GM18511 (cell line): ENCODE data around the gene TCTN1.
"Not testable (repeated sequence)": the region's sequence is repeated elsewhere in the genome, so short reads cannot be mapped to it uniquely, and the experiment has no call there.

Source experiments
- ATAC-seq: cut with Tn5 transposase; IDR thresholded peaks from one replicate; pipeline ENCODE4 v1.9.1; 2021; ENCODE audit warnings: mild to moderate bottlenecking, moderate library complexity; ENCODE audit not compliant: unreplicated experiment

TCTN1 gene

GRCh38 chr12:110635055-110635454, 21.1 kb downstream of the TCTN1 start:
- no peak for ATAC-seq

GRCh38 chr12:110636516-110636915, 22.6 kb downstream of the TCTN1 start:
- ATAC-seq = no peak

DNA sequence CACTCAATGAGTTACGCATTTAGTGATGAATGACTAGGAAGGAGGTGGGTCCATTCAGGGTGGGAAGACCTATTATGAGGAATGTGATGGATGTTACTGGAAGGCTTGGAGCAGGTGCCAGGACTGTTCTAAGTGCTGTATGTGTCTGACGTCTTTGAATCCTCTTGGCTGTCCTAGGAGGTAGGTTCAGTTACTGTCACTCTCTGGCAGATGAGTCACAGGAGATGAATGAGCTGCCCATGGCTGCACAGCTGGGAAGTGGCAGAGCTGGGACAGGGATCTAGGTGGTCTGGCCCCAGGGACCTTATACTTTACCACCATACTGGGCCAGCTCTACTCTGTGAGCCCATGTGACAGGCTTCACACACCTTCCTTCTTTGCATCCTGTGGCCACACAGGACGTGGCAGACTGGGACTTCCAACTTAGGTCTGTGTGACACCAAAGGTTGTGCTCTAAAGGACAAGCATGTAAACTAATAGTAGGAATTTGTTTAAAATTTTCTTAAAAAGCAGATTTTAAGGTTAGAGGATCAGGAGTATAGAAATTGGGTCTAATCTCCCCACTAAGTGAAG, 24.0 kb downstream of the TCTN1 start:
- no peak for ATAC-seq

- no peak for ATAC-seq
Observed at GRCh38 chr12:110638796-110639195, 24.9 kb downstream of the TCTN1 start.

DNA sequence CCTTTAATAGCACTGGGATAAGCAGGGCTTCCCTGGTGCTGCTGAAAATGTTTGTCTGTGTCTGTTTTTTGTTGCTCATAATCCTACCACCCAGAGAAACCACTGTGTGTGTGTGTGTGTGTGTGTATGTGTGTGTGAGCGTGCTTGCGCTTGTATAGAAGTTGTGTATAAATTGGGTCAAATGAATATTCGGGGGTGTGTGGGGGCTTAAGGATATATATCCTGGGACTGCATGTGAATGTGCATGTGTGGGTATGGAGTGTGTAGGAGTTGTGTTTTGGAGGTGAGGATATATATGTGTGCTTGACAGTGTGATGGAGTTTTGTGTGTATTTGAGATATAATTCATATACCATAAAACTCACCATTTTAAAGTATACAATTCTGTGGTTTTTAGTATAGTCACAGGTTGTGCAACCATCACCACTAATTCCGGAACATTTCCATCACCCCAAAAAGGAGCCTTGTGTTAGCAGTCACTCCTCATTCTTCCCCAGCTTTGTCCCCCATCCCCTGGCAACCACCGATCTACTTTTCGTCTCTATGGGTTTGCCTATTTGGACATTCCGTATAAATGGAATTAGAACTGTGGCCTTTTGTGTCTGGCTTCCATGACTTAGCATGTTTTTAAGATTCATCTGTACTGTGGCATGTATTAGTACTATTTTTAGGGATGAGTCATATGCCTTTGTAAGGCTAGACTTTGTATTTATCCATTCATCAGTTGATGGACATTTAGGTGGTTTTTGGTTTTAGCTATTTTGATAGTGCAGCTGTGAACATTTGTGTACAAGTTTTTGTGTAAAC, 25.6 kb downstream of the TCTN1 start:
- no peak for ATAC-seq

GRCh38 chr12:110640275-110641025, 26.5 kb downstream of the TCTN1 start:
- no peak for ATAC-seq

- no peak for ATAC-seq
Observed at GRCh38 chr12:110641521-110641920, 27.6 kb downstream of the TCTN1 start.

DNA sequence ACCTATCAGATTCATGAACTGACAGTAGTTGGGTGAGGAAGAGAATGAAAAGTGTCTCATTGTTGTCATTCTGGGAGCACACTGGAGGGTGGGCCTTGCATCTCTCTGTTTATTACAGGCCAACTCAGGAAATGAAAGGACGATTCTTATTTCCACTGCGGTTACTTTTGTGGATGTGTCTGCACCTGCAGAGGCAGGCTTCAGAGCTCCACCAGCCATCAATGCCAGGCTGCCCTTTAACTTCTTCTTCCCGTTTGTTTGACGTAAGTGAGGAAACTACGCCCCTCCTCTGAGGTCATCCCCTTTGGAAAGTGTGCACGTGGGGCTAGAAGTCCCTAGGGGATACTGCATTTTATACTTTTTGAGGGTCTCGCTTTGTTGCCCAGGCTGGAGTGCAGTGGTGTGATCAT, 33.7 kb downstream of the TCTN1 start:
- peak; percentile 86 for ATAC-seq

GRCh38 chr12:110649341-110649847, 35.5 kb downstream of the TCTN1 start:
- ATAC-seq = no peak

DNA sequence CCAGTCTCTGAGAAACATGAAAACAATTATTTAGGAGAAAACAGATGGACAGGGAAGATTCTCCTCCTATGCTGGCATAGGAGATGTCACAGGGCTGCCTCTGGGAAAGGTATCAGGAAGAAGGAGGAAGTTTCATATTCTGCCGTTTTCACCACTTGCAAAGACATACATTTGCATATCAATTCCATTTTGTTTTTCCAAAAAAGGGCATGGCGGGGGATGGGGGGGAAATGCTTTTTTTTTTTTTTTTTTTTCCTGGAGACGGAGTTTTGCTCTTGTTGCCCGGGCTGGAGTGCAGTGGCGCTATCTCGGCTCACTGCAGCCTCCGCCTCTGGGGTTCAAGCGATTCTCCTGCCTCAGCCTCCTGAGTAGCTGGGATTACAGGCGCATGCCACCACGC, 40.3 kb downstream of the TCTN1 start:
- ATAC-seq = not testable (repeated sequence)

- no peak for ATAC-seq
Observed at GRCh38 chr12:110656071-110656655, 42.2 kb downstream of the TCTN1 start.

DNA sequence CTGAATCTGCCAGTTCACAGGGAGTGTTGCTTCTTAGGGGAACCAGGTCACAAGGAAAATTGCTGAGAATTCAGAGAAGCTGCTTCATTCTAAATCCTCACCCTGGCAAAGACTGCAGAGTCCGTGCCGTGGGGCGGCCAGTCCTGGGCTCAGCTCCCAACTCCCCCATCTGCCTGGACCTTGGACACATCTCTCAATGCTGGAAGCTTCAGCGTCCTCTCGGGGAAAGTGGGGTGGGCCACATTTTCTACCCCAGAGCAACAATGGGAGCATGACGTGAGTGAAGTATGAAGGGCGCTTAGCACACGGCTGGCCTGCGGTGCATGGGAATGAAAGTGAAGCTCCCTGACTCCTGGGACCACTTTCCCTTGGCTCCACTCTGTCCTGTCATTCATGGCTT, 43.8 kb downstream of the TCTN1 start:
- ATAC-seq = no peak

GRCh38 chr12:110658242-110658641, 44.3 kb downstream of the TCTN1 start:
- no peak for ATAC-seq

DNA sequence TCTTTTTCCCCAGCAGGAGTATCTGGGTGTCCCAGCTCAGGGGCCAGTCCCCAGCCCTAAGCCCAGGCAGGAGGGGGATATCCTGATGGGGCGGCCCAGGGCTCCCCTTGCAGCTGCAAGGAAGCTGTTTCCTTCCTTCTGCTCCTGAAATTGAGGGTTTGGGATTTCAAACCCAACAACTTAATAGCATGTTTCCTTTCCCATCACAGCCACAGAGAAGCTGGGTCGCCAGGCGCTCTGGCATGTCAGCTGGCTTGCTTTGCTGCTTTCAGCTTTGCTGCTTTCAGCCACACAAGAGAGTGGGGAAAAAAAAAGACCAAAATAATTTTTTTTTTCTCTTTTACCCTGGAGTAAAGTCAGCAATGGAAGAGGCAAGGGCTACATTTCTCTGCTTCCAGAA, 44.9 kb downstream of the TCTN1 start:
- no peak for ATAC-seq

- peak; percentile 92 for ATAC-seq
Observed at GRCh38 chr12:110661337-110661972, 47.5 kb downstream of the TCTN1 start.

DNA sequence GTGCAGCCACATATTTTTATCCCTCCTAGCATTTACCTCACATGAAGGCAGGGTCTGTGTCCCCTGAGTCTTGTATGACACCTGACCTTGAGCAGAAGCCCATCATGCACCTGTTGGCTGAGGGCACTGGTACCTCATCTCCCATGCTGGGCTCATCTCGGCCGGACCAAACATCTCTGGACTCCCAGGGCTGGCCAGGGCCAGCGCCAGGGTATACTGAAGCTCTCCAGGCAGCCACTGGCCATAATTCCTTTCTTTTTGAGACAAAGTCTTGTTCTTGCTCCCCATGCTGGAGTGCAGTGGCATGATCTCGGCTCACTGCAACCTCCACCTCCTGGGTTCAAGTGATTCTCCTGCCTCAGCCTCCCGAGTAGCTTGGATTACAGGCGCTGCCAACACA, 53.0 kb downstream of the TCTN1 start:
- ATAC-seq = no peak

- no peak for ATAC-seq
Observed at GRCh38 chr12:110667671-110668070, 53.7 kb downstream of the TCTN1 start.

DNA sequence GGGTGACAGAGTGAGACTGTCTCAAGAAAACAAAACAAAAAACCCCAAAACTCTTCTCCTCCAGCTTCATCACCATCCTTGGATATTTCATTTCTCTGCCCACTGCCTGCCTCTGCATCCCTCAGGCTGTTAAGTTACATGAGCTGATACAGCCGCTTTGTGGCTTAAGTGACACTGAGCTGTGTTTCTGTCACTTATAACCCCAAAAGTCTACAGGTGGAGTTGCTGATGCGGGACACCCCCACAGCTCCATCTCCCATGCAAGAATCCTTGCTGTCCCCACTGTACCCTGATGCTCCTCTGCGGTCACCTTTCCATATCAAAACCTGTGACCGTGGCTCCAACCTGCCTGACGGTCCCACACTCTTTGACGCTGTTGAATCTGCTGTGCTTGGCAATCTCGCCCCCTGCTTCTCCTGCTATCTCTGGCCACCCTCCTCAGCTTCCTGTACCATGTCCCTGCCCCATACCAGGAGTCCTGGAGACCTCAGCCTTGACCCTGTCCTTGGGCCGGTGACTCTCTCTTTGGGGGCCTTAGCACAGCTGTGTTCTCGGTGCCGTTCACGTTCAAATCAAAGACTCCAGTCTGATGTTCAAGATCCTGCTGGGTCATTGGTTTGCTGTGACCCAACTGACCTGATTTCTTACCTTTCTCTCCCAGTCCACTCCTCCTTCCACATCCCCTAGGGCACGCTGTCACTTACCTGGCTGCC, 54.7 kb downstream of the TCTN1 start:
- ATAC-seq = no peak

GRCh38 chr12:110669193-110669502, 55.2 kb downstream of the TCTN1 start:
- ATAC-seq = peak; percentile 41

DNA sequence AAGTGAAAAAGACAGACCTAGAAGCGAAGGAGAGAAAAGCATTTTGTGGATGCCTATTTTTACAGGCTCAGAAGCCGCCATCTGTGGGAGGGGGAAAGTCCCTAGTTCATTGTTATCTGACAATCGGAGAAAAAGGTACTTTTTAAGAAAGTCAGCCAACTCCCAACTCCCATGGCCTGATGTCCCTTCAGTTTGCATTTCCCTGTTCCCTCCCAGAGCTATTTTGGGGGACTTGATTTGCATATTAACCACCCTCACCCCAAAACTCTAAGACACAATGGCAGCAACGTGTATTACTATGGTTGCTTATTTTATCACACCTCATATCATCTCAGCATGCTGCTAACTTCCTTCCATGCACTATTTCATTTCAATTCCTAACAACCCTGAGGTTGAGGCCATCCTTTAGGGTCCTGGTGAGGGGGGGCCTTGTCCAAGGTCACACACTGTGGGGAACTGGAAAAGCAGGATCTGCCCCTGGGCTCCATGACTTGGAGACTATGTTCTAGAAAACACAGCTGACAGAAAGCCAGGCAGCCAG, 56.3 kb downstream of the TCTN1 start:
- peak; percentile 59 for ATAC-seq
